Measurements from ENCODE around the gene PTPN13.

- TF ChIP-seq, protein P1, sequence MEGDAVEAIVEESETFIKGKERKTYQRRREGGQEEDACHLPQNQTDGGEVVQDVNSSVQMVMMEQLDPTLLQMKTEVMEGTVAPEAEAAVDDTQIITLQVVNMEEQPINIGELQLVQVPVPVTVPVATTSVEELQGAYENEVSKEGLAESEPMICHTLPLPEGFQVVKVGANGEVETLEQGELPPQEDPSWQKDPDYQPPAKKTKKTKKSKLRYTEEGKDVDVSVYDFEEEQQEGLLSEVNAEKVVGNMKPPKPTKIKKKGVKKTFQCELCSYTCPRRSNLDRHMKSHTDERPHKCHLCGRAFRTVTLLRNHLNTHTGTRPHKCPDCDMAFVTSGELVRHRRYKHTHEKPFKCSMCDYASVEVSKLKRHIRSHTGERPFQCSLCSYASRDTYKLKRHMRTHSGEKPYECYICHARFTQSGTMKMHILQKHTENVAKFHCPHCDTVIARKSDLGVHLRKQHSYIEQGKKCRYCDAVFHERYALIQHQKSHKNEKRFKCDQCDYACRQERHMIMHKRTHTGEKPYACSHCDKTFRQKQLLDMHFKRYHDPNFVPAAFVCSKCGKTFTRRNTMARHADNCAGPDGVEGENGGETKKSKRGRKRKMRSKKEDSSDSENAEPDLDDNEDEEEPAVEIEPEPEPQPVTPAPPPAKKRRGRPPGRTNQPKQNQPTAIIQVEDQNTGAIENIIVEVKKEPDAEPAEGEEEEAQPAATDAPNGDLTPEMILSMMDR (IDR thresholded peaks at IDR 0.05; ENCODE audit: low read depth, low read length, missing input control): no peak
- TF ChIP-seq, protein P2, sequence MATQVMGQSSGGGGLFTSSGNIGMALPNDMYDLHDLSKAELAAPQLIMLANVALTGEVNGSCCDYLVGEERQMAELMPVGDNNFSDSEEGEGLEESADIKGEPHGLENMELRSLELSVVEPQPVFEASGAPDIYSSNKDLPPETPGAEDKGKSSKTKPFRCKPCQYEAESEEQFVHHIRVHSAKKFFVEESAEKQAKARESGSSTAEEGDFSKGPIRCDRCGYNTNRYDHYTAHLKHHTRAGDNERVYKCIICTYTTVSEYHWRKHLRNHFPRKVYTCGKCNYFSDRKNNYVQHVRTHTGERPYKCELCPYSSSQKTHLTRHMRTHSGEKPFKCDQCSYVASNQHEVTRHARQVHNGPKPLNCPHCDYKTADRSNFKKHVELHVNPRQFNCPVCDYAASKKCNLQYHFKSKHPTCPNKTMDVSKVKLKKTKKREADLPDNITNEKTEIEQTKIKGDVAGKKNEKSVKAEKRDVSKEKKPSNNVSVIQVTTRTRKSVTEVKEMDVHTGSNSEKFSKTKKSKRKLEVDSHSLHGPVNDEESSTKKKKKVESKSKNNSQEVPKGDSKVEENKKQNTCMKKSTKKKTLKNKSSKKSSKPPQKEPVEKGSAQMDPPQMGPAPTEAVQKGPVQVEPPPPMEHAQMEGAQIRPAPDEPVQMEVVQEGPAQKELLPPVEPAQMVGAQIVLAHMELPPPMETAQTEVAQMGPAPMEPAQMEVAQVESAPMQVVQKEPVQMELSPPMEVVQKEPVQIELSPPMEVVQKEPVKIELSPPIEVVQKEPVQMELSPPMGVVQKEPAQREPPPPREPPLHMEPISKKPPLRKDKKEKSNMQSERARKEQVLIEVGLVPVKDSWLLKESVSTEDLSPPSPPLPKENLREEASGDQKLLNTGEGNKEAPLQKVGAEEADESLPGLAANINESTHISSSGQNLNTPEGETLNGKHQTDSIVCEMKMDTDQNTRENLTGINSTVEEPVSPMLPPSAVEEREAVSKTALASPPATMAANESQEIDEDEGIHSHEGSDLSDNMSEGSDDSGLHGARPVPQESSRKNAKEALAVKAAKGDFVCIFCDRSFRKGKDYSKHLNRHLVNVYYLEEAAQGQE (IDR thresholded peaks at IDR 0.05): no peak
These were observed 259.1 kb downstream of the PTPN13 start for GRCh38 chr4:86853209-86853608.

Data from liver (tissue), 2 donors.